ENCODE data around the gene ORM2.
"Not testable (repeated sequence)": the region's sequence is repeated elsewhere in the genome, so short reads cannot be mapped to it uniquely, and the experiment has no call there.

ORM2 gene

GRCh38 chr9:114330636-114331035 lies 967 bp downstream of the ORM2 start:
- H3K4me3 ChIP-seq (replicated peaks; ENCODE audit: low read depth, low read length): no peak overlapping the region
- no peak for DNase-seq (ENCODE audit: extremely low read depth, low read depth)
- no peak for TF ChIP-seq CTCF (IDR thresholded peaks at IDR 0.05; ENCODE audit: low read depth, low read length, missing control alignments)

GRCh38 chr9:114331229-114332195 lies 1.8 kb downstream of the ORM2 start:
- not testable (repeated sequence) for H3K4me3 ChIP-seq (replicated peaks; ENCODE audit: low read depth, low read length); DNase-seq (ENCODE audit: extremely low read depth, low read depth)

GRCh38 chr9:114332474-114333040 lies 2.9 kb downstream of the ORM2 start:
- H3K4me3 ChIP-seq (replicated peaks; ENCODE audit: low read depth, low read length); DNase-seq (ENCODE audit: extremely low read depth, low read depth): not testable (repeated sequence)

- DNase-seq (ENCODE audit: extremely low read depth, low read depth); H3K4me3 ChIP-seq (replicated peaks; ENCODE audit: low read depth, low read length): not testable (repeated sequence)
Measured at GRCh38 chr9:114333718-114334117, 4.0 kb downstream of the ORM2 start.

- no peak for DNase-seq (ENCODE audit: extremely low read depth, low read depth)
- H3K4me3 ChIP-seq (replicated peaks; ENCODE audit: low read depth, low read length): no peak overlapping the region
- no peak for TF ChIP-seq CTCF (IDR thresholded peaks at IDR 0.05; ENCODE audit: low read depth, low read length, missing control alignments)
Measured at GRCh38 chr9:114334490-114334889, 4.8 kb downstream of the ORM2 start.

- no peak for DNase-seq (ENCODE audit: extremely low read depth, low read depth)
- no peak for TF ChIP-seq CTCF (IDR thresholded peaks at IDR 0.05; ENCODE audit: low read depth, low read length, missing control alignments)
- no peak overlapping the region for H3K4me3 ChIP-seq (replicated peaks; ENCODE audit: low read depth, low read length)
Measured at GRCh38 chr9:114335745-114336144, 6.1 kb downstream of the ORM2 start.

GRCh38 chr9:114336157-114336556 lies 6.5 kb downstream of the ORM2 start:
- DNase-seq (ENCODE audit: extremely low read depth, low read depth): no peak
- TF ChIP-seq CTCF (IDR thresholded peaks at IDR 0.05; ENCODE audit: low read depth, low read length, missing control alignments): no peak

GRCh38 chr9:114336699-114337395 lies 7.2 kb downstream of the ORM2 start:
- TF ChIP-seq CTCF (IDR thresholded peaks at IDR 0.05; ENCODE audit: low read depth, low read length, missing control alignments): no peak
- DNase-seq (ENCODE audit: extremely low read depth, low read depth): no peak
- H3K4me3 ChIP-seq (replicated peaks; ENCODE audit: low read depth, low read length): no peak overlapping the region

More at GRCh38 chr9:114336157-114336556, 6.5 kb downstream of the ORM2 start:
- no peak overlapping the region for H3K4me3 ChIP-seq (replicated peaks; ENCODE audit: low read depth, low read length)

Data from HFF-Myc (cell line).